ENCODE results near the gene OCEL1.
"Not testable (repeated sequence)": the region's sequence is repeated elsewhere in the genome, so short reads cannot be mapped to it uniquely, and the experiment has no call there.

The OCEL1 gene, protein sequence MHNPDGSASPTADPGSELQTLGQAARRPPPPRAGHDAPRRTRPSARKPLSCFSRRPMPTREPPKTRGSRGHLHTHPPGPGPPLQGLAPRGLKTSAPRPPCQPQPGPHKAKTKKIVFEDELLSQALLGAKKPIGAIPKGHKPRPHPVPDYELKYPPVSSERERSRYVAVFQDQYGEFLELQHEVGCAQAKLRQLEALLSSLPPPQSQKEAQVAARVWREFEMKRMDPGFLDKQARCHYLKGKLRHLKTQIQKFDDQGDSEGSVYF

DNA sequence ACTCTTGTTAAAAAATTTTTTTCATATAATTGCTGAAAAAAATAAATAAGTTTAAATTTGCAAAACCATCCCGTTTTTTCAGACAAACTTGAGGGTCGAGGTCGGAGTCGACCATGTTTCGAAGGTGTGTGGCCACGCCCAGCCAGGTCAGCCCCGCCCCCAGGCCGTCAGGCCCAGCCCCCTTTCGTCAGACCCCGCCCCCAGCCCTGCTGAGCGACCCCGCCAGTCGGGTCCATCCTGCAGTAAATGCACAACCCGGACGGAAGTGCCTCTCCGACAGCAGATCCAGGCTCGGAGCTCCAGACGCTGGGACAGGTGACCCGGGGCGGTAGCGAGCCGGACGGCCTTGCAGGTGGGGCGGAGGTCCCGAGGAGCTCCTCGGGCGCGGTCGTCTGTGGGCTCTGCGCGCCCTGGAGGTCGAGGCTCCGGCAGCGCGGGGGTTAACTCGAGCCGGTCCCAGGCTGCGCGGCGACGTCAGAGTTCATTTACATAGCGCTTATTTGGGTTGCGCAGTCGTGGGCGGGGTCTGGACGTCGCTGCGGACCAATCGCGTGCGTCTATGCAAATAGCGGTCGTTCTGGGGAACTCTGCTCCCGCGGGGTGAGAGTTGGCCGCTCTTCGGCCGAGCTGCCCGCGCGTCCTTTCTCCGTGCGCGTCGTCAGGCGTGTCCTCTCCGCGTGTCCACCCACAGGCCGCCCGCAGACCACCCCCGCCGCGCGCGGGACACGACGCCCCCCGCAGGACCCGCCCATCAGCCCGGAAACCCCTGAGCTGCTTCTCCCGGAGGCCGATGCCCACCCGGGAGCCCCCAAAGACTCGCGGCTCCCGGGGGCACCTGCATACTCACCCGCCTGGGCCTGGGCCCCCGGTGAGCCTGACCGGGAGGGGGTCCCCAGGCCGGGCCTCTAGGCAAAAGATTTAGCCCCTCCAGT, at the start of gene OCEL1:
Gene OCEL1, plus strand, starts transcription at position 225 of the 932 bp plus-strand sequence. Its CDS starts 22 bp downstream, at position 247.
- peak; percentile 96 for DNase-seq

- DNase-seq: no peak
Measured at GRCh38 chr19:17178291-17178690, 47.7 kb upstream of the OCEL1 start.

GRCh38 chr19:17180997-17181702, 44.9 kb upstream of the OCEL1 start:
- DNase-seq: no peak

GRCh38 chr19:17183271-17183761, 42.7 kb upstream of the OCEL1 start:
- peak; percentile 20 for DNase-seq

DNA sequence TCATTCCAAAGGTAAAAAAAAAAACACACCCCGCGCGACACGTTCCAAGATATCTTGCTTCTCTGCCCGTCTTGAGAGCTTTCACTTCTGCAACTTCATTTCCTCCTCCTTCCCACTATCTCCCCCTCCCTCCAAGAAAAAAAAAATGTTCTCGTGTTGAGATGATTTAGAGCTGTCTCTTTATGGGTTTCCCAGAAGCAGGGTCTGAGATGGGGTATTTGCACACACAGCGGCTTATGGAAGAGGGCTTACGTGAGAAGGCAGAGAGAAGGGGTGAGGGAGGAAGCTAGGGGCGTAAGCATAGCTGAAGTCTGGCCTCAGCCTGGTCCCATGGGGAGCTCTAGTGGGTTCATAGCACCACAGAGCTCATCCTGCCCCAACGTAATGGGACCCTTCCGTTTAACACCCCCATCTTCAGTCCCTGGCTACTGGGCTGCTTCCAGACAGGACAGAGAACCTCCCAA, 42.1 kb upstream of the OCEL1 start:
- peak; percentile 19 for DNase-seq

GRCh38 chr19:17184371-17184841, 41.6 kb upstream of the OCEL1 start:
- DNase-seq: peak; percentile 70

GRCh38 chr19:17185590-17185989, 40.4 kb upstream of the OCEL1 start:
- DNase-seq: no peak

- DNase-seq: not testable (repeated sequence)
Measured at GRCh38 chr19:17191736-17192135, 34.3 kb upstream of the OCEL1 start.

DNA sequence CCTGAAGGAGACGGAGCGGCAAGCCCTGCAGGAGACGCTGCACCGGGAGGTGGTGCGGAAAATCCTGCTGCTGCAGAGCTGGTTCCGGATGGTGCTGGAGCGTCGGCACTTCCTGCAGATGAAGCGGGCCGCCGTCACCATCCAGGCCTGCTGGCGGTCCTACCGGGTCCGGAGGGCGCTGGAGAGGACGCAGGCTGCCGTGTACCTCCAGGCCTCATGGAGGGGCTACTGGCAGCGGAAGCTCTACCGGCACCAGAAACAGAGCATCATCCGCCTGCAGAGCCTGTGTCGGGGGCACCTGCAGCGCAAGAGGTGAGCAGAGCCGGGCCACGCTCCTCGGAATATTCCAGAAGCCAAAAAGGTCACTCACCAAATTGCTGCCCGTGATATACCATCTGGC, 33.3 kb upstream of the OCEL1 start:
- DNase-seq: no peak

DNA sequence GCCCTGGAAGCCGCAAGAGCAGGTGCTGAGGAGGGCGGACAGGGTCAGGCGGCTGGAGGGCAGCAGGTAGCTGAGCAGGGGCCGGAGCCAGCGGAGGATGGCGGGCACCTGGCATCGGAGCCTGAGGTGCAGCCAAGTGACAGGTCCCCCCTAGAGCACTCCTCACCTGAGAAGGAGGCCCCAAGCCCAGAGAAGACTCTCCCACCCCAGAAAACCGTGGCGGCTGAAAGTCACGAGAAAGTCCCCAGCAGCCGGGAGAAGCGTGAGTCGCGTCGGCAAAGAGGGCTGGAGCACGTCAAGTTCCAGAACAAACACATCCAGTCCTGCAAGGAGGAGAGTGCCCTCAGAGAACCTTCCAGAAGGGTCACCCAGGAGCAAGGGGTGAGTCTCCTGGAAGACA, 31.4 kb upstream of the OCEL1 start:
- no peak for DNase-seq

DNA sequence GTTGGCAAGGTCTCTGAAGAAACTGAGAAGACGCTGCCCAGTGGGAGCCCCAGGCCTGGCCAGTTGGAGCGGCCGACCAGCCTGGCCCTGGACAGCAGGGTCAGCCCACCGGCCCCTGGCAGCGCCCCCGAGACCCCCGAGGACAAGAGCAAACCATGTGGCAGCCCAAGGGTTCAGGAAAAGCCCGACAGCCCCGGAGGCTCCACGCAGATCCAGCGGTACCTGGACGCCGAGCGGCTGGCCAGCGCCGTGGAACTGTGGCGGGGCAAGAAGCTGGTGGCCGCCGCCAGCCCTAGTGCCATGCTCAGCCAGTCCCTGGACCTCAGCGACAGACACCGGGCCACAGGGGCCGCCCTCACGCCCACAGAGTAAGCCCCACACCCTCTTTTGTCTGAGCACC, 30.9 kb upstream of the OCEL1 start:
- no peak for DNase-seq

DNA sequence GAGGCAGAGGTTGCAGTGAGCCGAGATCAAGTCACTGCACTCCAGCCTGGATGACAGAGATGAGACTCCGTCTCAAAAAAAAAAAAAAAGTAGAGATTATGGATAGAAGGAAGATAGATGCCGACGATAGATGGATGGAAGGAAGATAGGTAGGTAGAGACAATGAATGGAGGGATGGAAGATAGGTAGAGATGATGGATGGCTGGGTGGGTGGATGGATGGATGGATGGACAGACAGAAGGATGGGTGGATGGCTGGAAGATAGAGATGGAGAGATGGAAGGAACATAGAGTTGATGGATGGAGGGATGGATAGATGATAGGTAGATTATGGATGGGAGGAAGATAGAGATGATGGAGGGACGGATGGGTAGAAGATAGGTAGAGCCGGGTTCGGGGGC, 29.4 kb upstream of the OCEL1 start:
- no peak for DNase-seq

- DNase-seq: no peak
Measured at GRCh38 chr19:17197666-17198065, 28.4 kb upstream of the OCEL1 start.

GRCh38 chr19:17200408-17201079, 25.5 kb upstream of the OCEL1 start:
- no peak for DNase-seq

DNA sequence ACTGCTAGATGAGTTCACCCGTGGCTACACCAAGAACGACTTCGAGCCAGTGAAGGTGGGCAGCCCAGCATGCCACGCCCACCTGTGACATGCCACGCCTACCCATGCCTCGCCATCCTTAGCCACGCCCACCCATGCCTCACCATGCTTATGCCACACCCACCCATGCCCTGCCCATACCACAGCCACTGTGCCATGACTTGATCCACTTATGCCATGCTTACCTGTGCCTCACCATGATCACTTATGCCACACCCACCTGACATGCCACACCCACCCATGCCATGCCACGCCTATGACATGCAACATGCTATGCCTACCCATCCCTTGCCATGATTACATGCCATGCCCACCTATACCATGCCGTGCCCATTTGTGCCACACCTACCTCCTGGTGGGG, 23.8 kb upstream of the OCEL1 start:
- DNase-seq: no peak

- DNase-seq: no peak
Measured at GRCh38 chr19:17202713-17203112, 23.3 kb upstream of the OCEL1 start.

- DNase-seq: peak; percentile 57
Measured at GRCh38 chr19:17205237-17206140, 20.5 kb upstream of the OCEL1 start.

DNA sequence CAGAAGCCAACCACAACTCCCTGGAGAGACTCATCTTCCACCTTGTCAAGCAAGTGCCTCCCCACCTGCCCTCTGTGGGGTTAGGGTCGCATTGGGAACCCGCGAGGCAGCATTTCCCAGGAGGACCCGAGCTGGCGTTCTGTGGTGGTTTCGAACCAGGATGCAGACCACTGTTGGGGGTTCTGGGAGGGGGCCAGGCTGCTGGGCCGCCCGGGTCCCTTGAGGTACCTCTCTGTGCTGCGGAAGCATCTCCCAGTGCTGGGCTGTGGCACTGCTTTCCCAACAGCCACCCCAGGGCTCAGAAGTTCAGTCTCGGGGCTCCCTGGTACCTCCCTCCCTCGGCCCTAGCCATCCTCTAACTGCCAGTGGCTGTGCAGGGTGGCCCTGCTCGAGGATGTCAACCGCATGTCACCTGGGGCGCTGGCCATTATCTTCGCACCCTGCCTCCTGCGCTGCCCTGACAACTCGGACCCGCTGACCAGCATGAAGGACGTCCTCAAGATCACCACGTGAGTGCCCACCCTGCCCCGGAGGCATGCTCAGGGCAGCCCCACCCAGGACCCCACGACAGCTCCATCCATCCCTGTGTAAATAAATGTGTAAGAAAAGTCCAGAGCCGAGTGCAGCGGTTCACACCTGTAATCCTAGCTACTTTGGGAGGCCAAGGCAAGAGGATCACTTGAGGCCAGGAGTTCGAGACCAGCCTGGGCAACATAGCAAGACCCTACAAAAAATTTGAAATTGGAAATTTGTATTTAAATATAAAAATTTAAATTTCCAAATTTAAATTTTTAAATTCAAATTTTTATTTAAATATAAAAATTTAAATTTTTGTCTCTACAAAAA, 19.1 kb upstream of the OCEL1 start:
- DNase-seq: no peak

DNA sequence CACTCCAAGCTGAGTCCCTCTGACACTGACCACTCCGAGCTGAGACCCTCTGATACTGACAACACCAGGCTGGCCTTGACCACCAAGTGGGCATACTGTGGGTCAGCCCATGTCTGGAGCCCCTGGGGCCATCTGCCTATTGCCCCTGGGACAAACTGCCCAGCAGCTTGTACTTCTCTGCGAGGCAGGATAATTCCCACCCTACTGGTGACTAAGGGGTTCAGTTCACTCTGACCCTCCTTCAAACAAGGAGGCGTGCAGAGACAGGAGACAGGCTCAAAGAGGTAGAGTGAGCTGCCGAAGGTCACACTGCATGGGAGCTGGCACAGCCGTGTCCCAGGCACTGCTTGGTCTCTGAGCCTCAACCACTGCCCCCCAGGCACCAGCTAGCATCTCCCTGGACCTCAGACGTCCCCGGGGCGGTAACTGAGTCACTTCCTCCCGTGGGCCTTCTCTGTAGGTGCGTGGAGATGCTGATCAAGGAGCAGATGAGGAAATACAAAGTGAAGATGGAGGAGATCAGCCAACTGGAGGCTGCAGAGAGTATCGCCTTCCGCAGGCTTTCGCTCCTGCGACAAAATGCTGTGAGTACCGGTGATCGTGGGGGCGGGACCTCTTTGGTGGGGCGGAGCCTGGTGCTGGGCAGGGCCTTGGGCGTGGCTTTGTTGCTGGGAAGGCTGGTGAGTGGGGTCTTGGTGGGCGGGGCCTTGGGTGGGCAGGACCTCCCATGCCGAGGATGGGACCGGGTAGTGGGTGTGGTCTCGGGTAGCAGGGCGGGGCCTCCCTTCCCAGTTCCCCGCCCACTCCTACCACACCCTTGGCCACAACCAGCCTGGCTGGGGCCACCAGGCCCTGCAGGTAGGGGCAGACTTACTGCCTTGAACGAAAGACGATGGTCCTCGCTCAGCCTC, 16.6 kb upstream of the OCEL1 start:
- DNase-seq: no peak
